H9 (cell line): Measurements from ENCODE around the gene NT5C. TPM values are rescaled to one million over a fixed set of nuclear protein-coding genes. Genes with fewer than 3 reads are reported as not detected.
A peak's percentile ranks its signal among the peaks of the same experiment; 100 is the strongest.
"Not testable (repeated sequence)": the region's sequence is repeated elsewhere in the genome, so short reads cannot be mapped to it uniquely, and the experiment has no call there.

ENCODE experiments used
- DNase-seq: peaks from one replicate; pipeline ENCODE4 v3.0.0-alpha.2; 2017
- H2AFZ ChIP-seq: one replicate; pipeline ENCODE4 v1.6.1; 2013; ENCODE audit warnings: mild to moderate bottlenecking, low read length, control low read depth, moderate library complexity
- H2AK5ac ChIP-seq: 2 replicates; pipeline ENCODE4 v1.6.1; 2013; ENCODE audit warnings: low read length, control low read depth, mixed read lengths; ENCODE audit not compliant: insufficient read length
- H2BK120ac ChIP-seq: one replicate; pipeline ENCODE4 v1.6.1; 2013; ENCODE audit warnings: low read depth, mild to moderate bottlenecking, low read length, control low read depth, inconsistent platforms; ENCODE audit not compliant: poor library complexity, severe bottlenecking
- H2BK12ac ChIP-seq: 2 replicates; pipeline ENCODE4 v1.6.1; 2013; ENCODE audit warnings: low read length, control low read depth, mixed read lengths, low read depth; ENCODE audit not compliant: insufficient read length
- H2BK15ac ChIP-seq: 2 replicates; pipeline ENCODE4 v1.6.1; 2013; ENCODE audit warnings: low read depth, low read length, control low read depth
- H2BK20ac ChIP-seq: one replicate; pipeline ENCODE4 v1.6.1; 2013; ENCODE audit warnings: low read depth, mild to moderate bottlenecking, low read length, control low read depth, inconsistent platforms; ENCODE audit not compliant: poor library complexity, severe bottlenecking
- H2BK5ac ChIP-seq: 2 replicates; pipeline ENCODE4 v1.6.1; 2013; ENCODE audit warnings: low read length, control low read depth, mixed read lengths; ENCODE audit not compliant: insufficient read length
- H3K14ac ChIP-seq: 2 replicates; pipeline ENCODE4 v1.6.1; 2013; ENCODE audit warnings: low read length, control low read depth; ENCODE audit not compliant: insufficient read depth
- H3K18ac ChIP-seq: 2 replicates; pipeline ENCODE4 v1.6.1; 2013; ENCODE audit warnings: low read depth, mild to moderate bottlenecking, mixed read lengths, low read length, control low read depth; ENCODE audit not compliant: insufficient read length
- H3K23ac ChIP-seq: 2 replicates; pipeline ENCODE4 v1.6.1; 2013; ENCODE audit warnings: low read length, control low read depth, mixed read lengths, low read depth; ENCODE audit not compliant: insufficient read length
- H3K23me2 ChIP-seq: 2 replicates; pipeline ENCODE4 v1.6.1; 2013; ENCODE audit warnings: low read depth, mild to moderate bottlenecking, mixed read lengths, low read length, control low read depth; ENCODE audit not compliant: insufficient read length, poor library complexity, severe bottlenecking
- H3K27ac ChIP-seq: 2 replicates; pipeline ENCODE4 v1.5.1; 2013; ENCODE audit warnings: low read length, control low read depth, mixed read lengths, low read depth; ENCODE audit not compliant: insufficient read length
- H3K27me3 ChIP-seq: 2 replicates; pipeline ENCODE4 v1.6.1; 2013; ENCODE audit warnings: low read length, control low read depth, inconsistent platforms; ENCODE audit not compliant: insufficient read depth
- H3K4ac ChIP-seq: 2 replicates; pipeline ENCODE4 v1.6.1; 2013; ENCODE audit warnings: low read depth, mild to moderate bottlenecking, control low read depth, inconsistent platforms, low read length, moderate library complexity
- H3K4me1 ChIP-seq: 2 replicates; pipeline ENCODE4 v1.6.1; 2013; ENCODE audit warnings: low read length, control low read depth, inconsistent platforms; ENCODE audit not compliant: insufficient read depth
- H3K4me2 ChIP-seq: 2 replicates; pipeline ENCODE4 v1.6.1; 2013; ENCODE audit warnings: low read length, control low read depth, mixed read lengths; ENCODE audit not compliant: insufficient read length, insufficient read depth
- H3K56ac ChIP-seq: 2 replicates; pipeline ENCODE4 v1.6.1; 2013; ENCODE audit warnings: low read depth, mild to moderate bottlenecking, mixed read lengths, low read length, control low read depth; ENCODE audit not compliant: insufficient read length
- H3K79me1 ChIP-seq: 2 replicates; pipeline ENCODE4 v1.6.1; 2013; ENCODE audit warnings: low read depth, mild to moderate bottlenecking, moderate library complexity, low read length, control low read depth, inconsistent platforms; ENCODE audit not compliant: insufficient read depth, poor library complexity, severe bottlenecking
- H3K79me2 ChIP-seq: 2 replicates; pipeline ENCODE4 v1.6.1; 2013; ENCODE audit warnings: low read length, control low read depth, inconsistent platforms; ENCODE audit not compliant: insufficient read depth
- H3K9ac ChIP-seq: 2 replicates; pipeline ENCODE4 v1.6.1; 2013; ENCODE audit warnings: low read length, control low read depth, mixed read lengths; ENCODE audit not compliant: insufficient read length; ENCODE audit errors: extremely low read depth
- H3K9me3 ChIP-seq: one replicate; pipeline ENCODE4 v1.6.1; 2013; ENCODE audit warnings: low read depth, low read length, inconsistent platforms; ENCODE audit not compliant: control insufficient read depth
- H3T11ph ChIP-seq: one replicate; pipeline ENCODE4 v1.6.1; 2013; ENCODE audit warnings: mild to moderate bottlenecking, low read length, control low read depth, inconsistent platforms
- H4K20me1 ChIP-seq: one replicate; pipeline ENCODE4 v1.6.1; 2013; ENCODE audit not compliant: control insufficient read depth, insufficient read length, insufficient read depth
- H4K5ac ChIP-seq: 2 replicates; pipeline ENCODE4 v1.6.1; 2013; ENCODE audit warnings: low read depth, mild to moderate bottlenecking, mixed read lengths, low read length, control low read depth; ENCODE audit not compliant: insufficient read length
- H4K8ac ChIP-seq: replicated peaks from 2 replicates; pipeline ENCODE4 v1.6.1; 2013; ENCODE audit warnings: low read length, control low read depth, mixed read lengths, low read depth; ENCODE audit not compliant: insufficient read length
- H4K91ac ChIP-seq: 2 replicates; pipeline ENCODE4 v1.6.1; 2013; ENCODE audit warnings: low read depth, mild to moderate bottlenecking, moderate library complexity, mixed read lengths, low read length, control low read depth; ENCODE audit not compliant: insufficient read length
- H3K27ac Mint-ChIP-seq, 3 experiments: 2 replicates in 2 of 3; 3 replicates in 1 of 3; pipeline ENCODE4 v1.8.0; 2020 to 2021; ENCODE audit warnings: mixed read lengths in 3 of 3, mild to moderate bottlenecking in 1 of 3, moderate library complexity in 1 of 3
- H3K27me3 Mint-ChIP-seq: 2 replicates; pipeline ENCODE4 v1.8.0; 2021; ENCODE audit warnings: low read depth, mild to moderate bottlenecking, moderate library complexity, mixed read lengths
- H3K36me3 Mint-ChIP-seq, 3 experiments: 2 replicates in 2 of 3; 3 replicates in 1 of 3; pipeline ENCODE4 v1.8.0; 2020 to 2021; ENCODE audit warnings: low read depth in 3 of 3, mixed read lengths in 3 of 3; ENCODE audit not compliant: insufficient read depth in 1 of 3
- H3K4me1 Mint-ChIP-seq, 2 experiments: 2 replicates each; pipeline ENCODE4 v1.8.0; 2020; ENCODE audit warnings: mixed read lengths in 2 of 2
- H3K4me3 Mint-ChIP-seq, 2 experiments: 2 replicates in 1 of 2; 3 replicates in 1 of 2; pipeline ENCODE4 v1.8.0; 2020 to 2021; ENCODE audit warnings: mild to moderate bottlenecking in 2 of 2, mixed read lengths in 2 of 2, moderate library complexity in 1 of 2
- H3K9me3 Mint-ChIP-seq, 2 experiments: 2 replicates in 1 of 2; 3 replicates in 1 of 2; pipeline ENCODE4 v1.8.0; 2020; ENCODE audit warnings: mild to moderate bottlenecking in 2 of 2, mixed read lengths in 2 of 2, moderate library complexity in 1 of 2
- WGBS: extraction: QIAGEN DNeasy Blood & Tissue Kit; methylation state at CpG from one replicate; pipeline ENCODE4 v1.1.7; 2013; ENCODE audit warnings: missing lambda C conversion rate, low lambda C conversion rate, mixed read lengths; ENCODE audit not compliant: insufficient read length; ENCODE audit errors: extremely low coverage; 5-methylcytosine and 5-hydroxymethylcytosine counted together
- total RNA-seq: library from RNA; stranded (reverse); gene quantifications from 2 replicates; pipeline ENCODE4 v1.2.1, GENCODE V29; 2021
- TF ChIP-seq, protein P1 (sequence below): fragments of 200-600 bp; sonication (generic); conservative IDR thresholded peaks from 3 replicates; pipeline ENCODE4 v1.8.0; 2021; ENCODE audit warnings: antibody characterized with exemption, mild to moderate bottlenecking

Gene NT5C
- total RNA-seq, 1 experiment from 2014 or later = 77.7 TPM

DNA sequence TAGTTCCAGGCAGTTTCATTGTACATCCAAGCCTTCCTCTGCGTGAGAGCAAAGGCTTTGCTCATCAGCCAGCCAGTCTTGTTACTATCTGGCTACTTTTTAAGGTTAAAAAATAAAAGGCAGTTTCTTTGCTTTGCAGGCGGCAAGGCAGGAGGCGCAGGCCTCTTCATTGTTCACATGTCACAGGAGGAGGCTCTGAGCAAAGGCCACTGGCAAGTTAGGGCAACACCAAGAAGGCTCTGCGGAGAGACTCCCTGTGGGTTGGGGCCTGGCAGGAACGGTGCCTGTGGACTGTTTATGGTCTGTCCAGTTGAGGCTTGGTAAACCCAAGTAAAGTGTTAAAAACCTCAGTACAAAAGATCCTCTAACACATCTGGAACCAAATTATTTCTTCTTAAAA lies 3.9 kb upstream of the NT5C start:
- Mint-ChIP-seq H3K4me1 (peaks cover 2 to 4% of the 10 kb centered on the region in 2 experiments), H3K27ac (peak overlapping the region in 2 of 3 experiments; percentile 59 to 88; a peak in 3 of 7 replicates), H3K4me3 (no peak overlapping the region), H3K9me3 (no peaks in the 10 kb centered on the region), H3K27me3 (no peaks in the 10 kb centered on the region; the same call in 1 of the 2 replicates), H3K36me3 (peaks cover 15 to 52% (median 45%) of the 10 kb centered on the region in 3 experiments; a peak in 6 of 7 replicates)
- no peak overlapping the region for H3K27ac ChIP-seq
- H3K4me1 ChIP-seq = no peaks in the 10 kb centered on the region
- H4K5ac ChIP-seq = no peak overlapping the region
- H2BK15ac ChIP-seq = no peak overlapping the region
- H3K23me2 ChIP-seq = peaks cover 8% of the 10 kb centered on the region
- no peak overlapping the region for H3T11ph ChIP-seq
- H4K8ac ChIP-seq = no peak overlapping the region
- no peaks in the 10 kb centered on the region for H3K79me2 ChIP-seq
- no peak overlapping the region for H2AFZ ChIP-seq
- H2BK120ac ChIP-seq = no peak overlapping the region
- H2BK20ac ChIP-seq = no peak overlapping the region
- TF ChIP-seq, protein P1, sequence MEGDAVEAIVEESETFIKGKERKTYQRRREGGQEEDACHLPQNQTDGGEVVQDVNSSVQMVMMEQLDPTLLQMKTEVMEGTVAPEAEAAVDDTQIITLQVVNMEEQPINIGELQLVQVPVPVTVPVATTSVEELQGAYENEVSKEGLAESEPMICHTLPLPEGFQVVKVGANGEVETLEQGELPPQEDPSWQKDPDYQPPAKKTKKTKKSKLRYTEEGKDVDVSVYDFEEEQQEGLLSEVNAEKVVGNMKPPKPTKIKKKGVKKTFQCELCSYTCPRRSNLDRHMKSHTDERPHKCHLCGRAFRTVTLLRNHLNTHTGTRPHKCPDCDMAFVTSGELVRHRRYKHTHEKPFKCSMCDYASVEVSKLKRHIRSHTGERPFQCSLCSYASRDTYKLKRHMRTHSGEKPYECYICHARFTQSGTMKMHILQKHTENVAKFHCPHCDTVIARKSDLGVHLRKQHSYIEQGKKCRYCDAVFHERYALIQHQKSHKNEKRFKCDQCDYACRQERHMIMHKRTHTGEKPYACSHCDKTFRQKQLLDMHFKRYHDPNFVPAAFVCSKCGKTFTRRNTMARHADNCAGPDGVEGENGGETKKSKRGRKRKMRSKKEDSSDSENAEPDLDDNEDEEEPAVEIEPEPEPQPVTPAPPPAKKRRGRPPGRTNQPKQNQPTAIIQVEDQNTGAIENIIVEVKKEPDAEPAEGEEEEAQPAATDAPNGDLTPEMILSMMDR = no peak
- no peaks in the 10 kb centered on the region for H3K27me3 ChIP-seq
- H3K9me3 ChIP-seq = no peaks in the 10 kb centered on the region
- no peak overlapping the region for H2BK5ac ChIP-seq
- H3K56ac ChIP-seq = no peak overlapping the region
- no peak overlapping the region for H3K4me2 ChIP-seq
- H2AK5ac ChIP-seq = no peak overlapping the region
- no peak overlapping the region for H3K23ac ChIP-seq
- peaks cover 2% of the 10 kb centered on the region for H4K20me1 ChIP-seq
- peaks cover 5% of the 10 kb centered on the region for H3K79me1 ChIP-seq
- no peak overlapping the region for H4K91ac ChIP-seq
- no peak for DNase-seq
- WGBS = no CpG with 5 or more reads among the region's 5 CpGs
- H3K18ac ChIP-seq = no peak overlapping the region
- H3K9ac ChIP-seq = no peak overlapping the region
- H3K14ac ChIP-seq = no peak overlapping the region
- H3K4ac ChIP-seq = no peak overlapping the region
- H2BK12ac ChIP-seq = no peak overlapping the region

DNA sequence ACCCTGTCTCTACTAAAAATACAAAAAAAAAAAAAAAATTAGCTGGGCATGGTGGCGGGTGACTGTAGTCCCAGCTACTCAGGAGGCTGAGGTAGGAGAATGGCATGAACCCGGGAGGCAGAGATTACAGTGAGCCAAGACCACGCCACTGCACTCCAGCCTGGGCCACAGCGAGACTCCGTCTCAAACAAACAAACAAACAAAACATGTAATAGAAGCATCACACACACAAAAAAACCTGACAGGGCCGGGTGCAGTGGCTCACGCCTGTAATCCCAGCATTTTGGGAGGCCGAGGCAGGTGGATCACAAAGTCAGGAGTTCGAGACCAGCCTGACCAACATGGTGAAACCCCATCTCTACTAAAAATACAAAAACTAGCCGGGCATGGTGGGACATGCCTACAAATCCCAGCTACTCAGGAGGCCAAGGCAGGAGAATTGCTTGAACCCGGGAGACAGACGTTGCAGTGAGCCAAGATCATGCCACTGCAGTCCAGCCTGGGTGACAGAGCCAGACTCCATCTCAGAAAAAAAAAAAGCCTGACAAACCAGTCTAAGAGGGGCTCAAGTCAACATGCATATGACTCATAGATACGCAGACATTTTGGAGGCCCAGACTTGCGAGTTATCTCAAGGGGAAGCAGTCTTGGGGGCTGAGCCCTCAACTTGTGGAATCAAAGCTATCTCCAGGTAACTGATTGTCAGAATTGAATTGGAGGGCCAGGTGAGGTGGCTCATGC lies 2.2 kb upstream of the NT5C start:
- not testable (repeated sequence) for H3K18ac ChIP-seq, H4K91ac ChIP-seq, H3K23ac ChIP-seq, H3K27me3 ChIP-seq, DNase-seq, H3K9ac ChIP-seq, H3K9me3 Mint-ChIP-seq, H3K4ac ChIP-seq, H3K79me2 ChIP-seq, H3K14ac ChIP-seq, H2AFZ ChIP-seq, H3K23me2 ChIP-seq, H4K20me1 ChIP-seq, H3K56ac ChIP-seq, H3K4me3 Mint-ChIP-seq, H2AK5ac ChIP-seq, H3T11ph ChIP-seq, H3K79me1 ChIP-seq, H2BK5ac ChIP-seq, H2BK15ac ChIP-seq, H2BK120ac ChIP-seq, H3K9me3 ChIP-seq, H3K27me3 Mint-ChIP-seq, H3K4me2 ChIP-seq, H2BK20ac ChIP-seq, H4K8ac ChIP-seq, H3K27ac ChIP-seq, H4K5ac ChIP-seq, H2BK12ac ChIP-seq, H3K4me1 ChIP-seq
- H3K4me1 Mint-ChIP-seq = peaks cover 5 to 10% of the 10 kb centered on the region in 2 experiments
- H3K36me3 Mint-ChIP-seq = peaks cover 11 to 50% (median 43%) of the 10 kb centered on the region in 3 experiments; a peak in 6 of 7 replicates
- H3K27ac Mint-ChIP-seq = peak overlapping the region in 1 of 3 experiments; percentile 93; a peak in 3 of 7 replicates
- no CpG with 5 or more reads among the region's 14 CpGs for WGBS
